SH-SY5Y (cell line): ENCODE measurements around the gene CYP27C1.

ENCODE experiments used
- GATA2 ChIP-seq: IDR thresholded peaks from 2 replicates; pipeline ENCODE4 v1.6.1; 2011; ENCODE audit warnings: mild to moderate bottlenecking, low read depth, low read length
- GATA3 ChIP-seq: IDR thresholded peaks from 2 replicates; pipeline ENCODE4 v1.6.1; 2011; ENCODE audit warnings: low read depth, mild to moderate bottlenecking, low read length, moderate library complexity

DNA sequence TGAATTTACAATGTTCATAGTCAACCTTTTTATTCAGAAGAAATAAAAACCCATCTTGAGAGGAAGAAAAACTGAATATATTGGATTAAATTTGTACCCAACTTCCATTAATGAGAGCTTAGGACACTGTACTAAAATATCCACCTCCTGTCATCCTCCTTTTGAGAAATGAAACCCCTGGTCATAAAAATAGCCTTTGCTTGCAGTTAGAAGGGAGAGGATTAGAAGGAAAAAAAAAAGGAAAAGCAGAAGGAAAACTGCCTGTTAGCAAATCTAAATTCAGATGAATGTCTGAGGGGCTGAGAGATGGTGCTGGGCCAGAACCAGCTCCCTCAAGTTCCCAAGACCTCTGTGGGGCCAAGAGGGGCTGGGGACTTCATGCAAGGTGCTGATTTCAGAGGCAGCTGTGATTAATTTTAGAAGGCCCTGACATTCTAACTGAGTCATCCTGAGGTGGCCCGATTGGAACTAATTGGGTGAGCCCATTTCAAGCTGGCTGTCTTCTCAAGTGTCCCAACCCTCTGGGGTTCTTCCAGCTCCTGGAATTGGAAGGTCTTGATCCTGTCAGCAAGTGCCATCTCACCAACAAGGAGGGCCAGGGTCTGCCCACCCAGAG lies 74.7 kb downstream of the CYP27C1 start:
- no peak for TF ChIP-seq GATA2
- no peak for TF ChIP-seq GATA3
